Mesendoderm (in vitro differentiated cells): ENCODE measurements around the gene RRAD.

Source experiments
- DNase-seq: peaks from one replicate; pipeline ENCODE4 v3.0.0; 2013
- H2AK5ac ChIP-seq: 2 replicates; pipeline ENCODE4 v1.6.1; 2013; ENCODE audit warnings: low read length, inconsistent platforms
- H2BK120ac ChIP-seq: 2 replicates; pipeline ENCODE4 v1.6.1; 2013; ENCODE audit warnings: low read depth, mild to moderate bottlenecking, low read length, moderate library complexity, mixed read lengths
- H2BK15ac ChIP-seq: replicated peaks from 2 replicates; pipeline ENCODE4 v1.6.1; 2013; ENCODE audit warnings: low read depth, mild to moderate bottlenecking, moderate library complexity
- H2BK5ac ChIP-seq: 2 replicates; pipeline ENCODE4 v1.6.1; 2013; ENCODE audit warnings: low read length, inconsistent platforms
- H3K18ac ChIP-seq: 2 replicates; pipeline ENCODE4 v1.6.1; 2013; ENCODE audit warnings: mild to moderate bottlenecking, low read length, mixed read lengths
- H3K23ac ChIP-seq: one replicate; pipeline ENCODE4 v1.6.1; 2013; ENCODE audit warnings: low read length
- H3K27ac ChIP-seq: 2 replicates; pipeline ENCODE4 v1.5.1; 2013; ENCODE audit warnings: low read depth, mild to moderate bottlenecking, inconsistent platforms, low read length, moderate library complexity
- H3K27me3 ChIP-seq: 2 replicates; pipeline ENCODE4 v1.6.1; 2013; ENCODE audit warnings: low read length, control low read depth, mild to moderate bottlenecking, inconsistent platforms; ENCODE audit not compliant: insufficient read depth, poor library complexity
- H3K36me3 ChIP-seq: 2 replicates; pipeline ENCODE4 v1.6.1; 2013; ENCODE audit warnings: low read length, inconsistent platforms; ENCODE audit not compliant: control insufficient read depth, insufficient read depth
- H3K4ac ChIP-seq: one replicate; pipeline ENCODE4 v1.6.1; 2013; ENCODE audit warnings: low read depth, mild to moderate bottlenecking, low read length, moderate library complexity
- H3K4me1 ChIP-seq: 2 replicates; pipeline ENCODE4 v1.6.1; 2013; ENCODE audit warnings: low read depth, low read length, inconsistent platforms; ENCODE audit not compliant: control insufficient read depth
- H3K4me2 ChIP-seq: 2 replicates; pipeline ENCODE4 v1.6.1; 2013; ENCODE audit warnings: low read length
- H3K4me3 ChIP-seq: 2 replicates; pipeline ENCODE4 v1.5.1; 2013; ENCODE audit warnings: mild to moderate bottlenecking, low read length
- H3K56ac ChIP-seq: one replicate; pipeline ENCODE4 v1.6.1; 2013; ENCODE audit warnings: low read length
- H3K79me1 ChIP-seq: 2 replicates; pipeline ENCODE4 v1.6.1; 2013; ENCODE audit warnings: low read length, inconsistent platforms
- H3K79me2 ChIP-seq: 2 replicates; pipeline ENCODE4 v1.6.1; 2013; ENCODE audit warnings: mild to moderate bottlenecking, low read length; ENCODE audit not compliant: control insufficient read depth, insufficient read depth
- H3K9ac ChIP-seq: 2 replicates; pipeline ENCODE4 v1.6.1; 2013; ENCODE audit warnings: low read length, inconsistent platforms
- H4K5ac ChIP-seq: one replicate; pipeline ENCODE4 v1.6.1; 2013; ENCODE audit warnings: low read length
- H4K8ac ChIP-seq: one replicate; pipeline ENCODE4 v1.6.1; 2013; ENCODE audit warnings: low read depth, mild to moderate bottlenecking, control low read depth, low read length, moderate library complexity
- WGBS: extraction: QIAGEN DNeasy Blood & Tissue Kit; methylation state at CpG from one replicate; pipeline ENCODE4 v1.1.7; 2013; ENCODE audit warnings: low lambda C conversion rate, missing lambda C conversion rate; ENCODE audit not compliant: insufficient coverage; ENCODE audit errors: extremely low coverage; 5-methylcytosine and 5-hydroxymethylcytosine counted together

The RRAD gene

GRCh38 chr16:66888647-66889615 is 36.4 kb downstream of the RRAD start:
- no peak overlapping the region for H3K27ac ChIP-seq
- H3K4me1 ChIP-seq = no peaks in the 10 kb centered on the region
- no peak overlapping the region for H3K4me2 ChIP-seq
- no peak overlapping the region for H4K8ac ChIP-seq
- DNase-seq = no peak
- no peak overlapping the region for H3K4me3 ChIP-seq
- no peak overlapping the region for H3K56ac ChIP-seq
- H3K4ac ChIP-seq = no peak overlapping the region
- peaks cover 5% of the 10 kb centered on the region for H3K79me1 ChIP-seq
- no peak overlapping the region for H4K5ac ChIP-seq
- no peaks in the 10 kb centered on the region for H3K27me3 ChIP-seq
- no peaks in the 10 kb centered on the region for H3K79me2 ChIP-seq
- no peak overlapping the region for H2AK5ac ChIP-seq
- H3K36me3 ChIP-seq = peaks cover 4% of the 10 kb centered on the region
- no peak overlapping the region for H3K18ac ChIP-seq
- H3K9ac ChIP-seq = no peak overlapping the region
- WGBS = no CpG with 5 or more reads among the region's 6 CpGs
- H3K23ac ChIP-seq = no peak overlapping the region
- H2BK5ac ChIP-seq = no peak overlapping the region
- H2BK15ac ChIP-seq = no peak overlapping the region
- H2BK120ac ChIP-seq = no peak overlapping the region

GRCh38 chr16:66886914-66887313 is 38.4 kb downstream of the RRAD start:
- no peaks in the 10 kb centered on the region for H3K27me3 ChIP-seq

GRCh38 chr16:66886321-66886720 is 39.0 kb downstream of the RRAD start:
- H3K18ac ChIP-seq = no peak overlapping the region
- no peak overlapping the region for H3K4ac ChIP-seq
- no peak for DNase-seq
- no peak overlapping the region for H3K4me2 ChIP-seq
- H4K8ac ChIP-seq = no peak overlapping the region
- no peaks in the 10 kb centered on the region for H3K4me1 ChIP-seq
- no peaks in the 10 kb centered on the region for H3K27me3 ChIP-seq
- no peak overlapping the region for H3K56ac ChIP-seq
- H3K9ac ChIP-seq = no peak overlapping the region
- H3K79me1 ChIP-seq = peaks cover 10% of the 10 kb centered on the region
- no peak overlapping the region for H3K27ac ChIP-seq
- no peak overlapping the region for H2BK15ac ChIP-seq
- H3K23ac ChIP-seq = no peak overlapping the region
- peaks cover 4% of the 10 kb centered on the region for H3K79me2 ChIP-seq
- H3K36me3 ChIP-seq = peaks cover 4% of the 10 kb centered on the region
- no CpG with 5 or more reads among the region's 2 CpGs for WGBS
- no peak overlapping the region for H2BK5ac ChIP-seq
- no peak overlapping the region for H2AK5ac ChIP-seq
- H3K4me3 ChIP-seq = no peak overlapping the region
- no peak overlapping the region for H4K5ac ChIP-seq
- no peak overlapping the region for H2BK120ac ChIP-seq

More at GRCh38 chr16:66886914-66887313, 38.4 kb downstream of the RRAD start:
- peaks cover 4% of the 10 kb centered on the region for H3K79me2 ChIP-seq
- no peak overlapping the region for H3K27ac ChIP-seq
- WGBS = no CpG with 5 or more reads among the region's 3 CpGs
- peaks cover 9% of the 10 kb centered on the region for H3K79me1 ChIP-seq
- H2BK15ac ChIP-seq = no peak overlapping the region
- H3K9ac ChIP-seq = no peak overlapping the region
- H4K5ac ChIP-seq = no peak overlapping the region
- no peak overlapping the region for H4K8ac ChIP-seq
- H2BK120ac ChIP-seq = no peak overlapping the region
- H2AK5ac ChIP-seq = no peak overlapping the region
- no peak overlapping the region for H3K23ac ChIP-seq
- no peaks in the 10 kb centered on the region for H3K4me1 ChIP-seq
- no peak overlapping the region for H3K4me2 ChIP-seq
- no peak overlapping the region for H3K4ac ChIP-seq
- no peak overlapping the region for H3K56ac ChIP-seq
- H3K4me3 ChIP-seq = no peak overlapping the region
- H3K36me3 ChIP-seq = peaks cover 4% of the 10 kb centered on the region
- H3K18ac ChIP-seq = no peak overlapping the region
- no peak overlapping the region for H2BK5ac ChIP-seq
- no peak for DNase-seq

- H3K23ac ChIP-seq = no peak overlapping the region
- H3K4me3 ChIP-seq = no peak overlapping the region
- H3K79me2 ChIP-seq = peaks cover 4% of the 10 kb centered on the region
- H3K27me3 ChIP-seq = no peaks in the 10 kb centered on the region
- H2AK5ac ChIP-seq = no peak overlapping the region
- H3K9ac ChIP-seq = no peak overlapping the region
- peak overlapping the region; percentile 15 for H3K56ac ChIP-seq
- H3K36me3 ChIP-seq = peaks cover 4% of the 10 kb centered on the region
- H2BK15ac ChIP-seq = no peak overlapping the region
- H4K8ac ChIP-seq = no peak overlapping the region
- H4K5ac ChIP-seq = no peak overlapping the region
- no peak overlapping the region for H3K4me2 ChIP-seq
- H3K79me1 ChIP-seq = peaks cover 11% of the 10 kb centered on the region
- H3K4me1 ChIP-seq = no peaks in the 10 kb centered on the region
- no peak overlapping the region for H3K18ac ChIP-seq
- H2BK120ac ChIP-seq = no peak overlapping the region
- H2BK5ac ChIP-seq = no peak overlapping the region
- no peak for DNase-seq
- no peak overlapping the region for H3K27ac ChIP-seq
- H3K4ac ChIP-seq = no peak overlapping the region
- WGBS = no CpG with 5 or more reads among the region's 12 CpGs
Measured at GRCh38 chr16:66885491-66885890, 39.8 kb downstream of the RRAD start.

- WGBS = no CpG with 5 or more reads among the region's 3 CpGs
- H3K27ac ChIP-seq = no peak overlapping the region
- H3K9ac ChIP-seq = no peak overlapping the region
- no peak overlapping the region for H3K4me3 ChIP-seq
- H3K79me2 ChIP-seq = peaks cover 4% of the 10 kb centered on the region
- no peak overlapping the region for H4K5ac ChIP-seq
- H3K79me1 ChIP-seq = peaks cover 11% of the 10 kb centered on the region
- H2BK120ac ChIP-seq = no peak overlapping the region
- H2BK15ac ChIP-seq = no peak overlapping the region
- DNase-seq = no peak
- no peak overlapping the region for H2BK5ac ChIP-seq
- H4K8ac ChIP-seq = no peak overlapping the region
- H3K4ac ChIP-seq = no peak overlapping the region
- H3K23ac ChIP-seq = no peak overlapping the region
- peaks cover 4% of the 10 kb centered on the region for H3K36me3 ChIP-seq
- H3K56ac ChIP-seq = no peak overlapping the region
- no peak overlapping the region for H2AK5ac ChIP-seq
- H3K18ac ChIP-seq = no peak overlapping the region
- H3K27me3 ChIP-seq = no peaks in the 10 kb centered on the region
- H3K4me2 ChIP-seq = no peak overlapping the region
- H3K4me1 ChIP-seq = peaks cover 2% of the 10 kb centered on the region
Measured at GRCh38 chr16:66882702-66883101, 42.6 kb downstream of the RRAD start.
